DND-41 (cell line): ENCODE data around the gene ARHGAP15.
"Not testable (repeated sequence)": the region's sequence is repeated elsewhere in the genome, so short reads cannot be mapped to it uniquely, and the experiment has no call there.

ENCODE experiments used
- ATAC-seq: fragments of 200-7000 bp; cut with Tn5 transposase; 3 replicates; pipeline ENCODE4 v1.9.1; 2021; ENCODE audit warnings: low read depth; ENCODE audit not compliant: insufficient read depth
- DNase-seq: peaks from one replicate; pipeline ENCODE4 v3.0.0-alpha.2; 2020
- H2AFZ ChIP-seq: 2 replicates; pipeline ENCODE4 v1.6.0; 2012; ENCODE audit warnings: low read depth, low read length
- H3K27ac ChIP-seq: 2 replicates; pipeline ENCODE4 v1.5.1; 2012; ENCODE audit warnings: low read length, inconsistent platforms
- H3K27me3 ChIP-seq: fragments of 200-600 bp; sonication (generic); 2 replicates; pipeline ENCODE4 v1.6.0; 2012; ENCODE audit warnings: low read length, mild to moderate bottlenecking, inconsistent platforms; ENCODE audit not compliant: insufficient read depth, poor library complexity
- H3K36me3 ChIP-seq: 2 replicates; pipeline ENCODE4 v1.5.1; 2012; ENCODE audit warnings: low read length, inconsistent platforms; ENCODE audit not compliant: insufficient read depth
- H3K4me1 ChIP-seq: 2 replicates; pipeline ENCODE4 v1.5.1; 2012; ENCODE audit warnings: mild to moderate bottlenecking, low read length; ENCODE audit not compliant: insufficient read depth
- H3K4me2 ChIP-seq: 2 replicates; pipeline ENCODE4 v1.6.0; 2012; ENCODE audit warnings: mild to moderate bottlenecking, moderate library complexity, low read length, inconsistent platforms; ENCODE audit not compliant: insufficient read depth
- H3K4me3 ChIP-seq, 2 experiments: fragments of 200-600 bp in 1 of 2; shearing (Covaris generic) in 1 of 2; 2 replicates each; pipeline ENCODE4 v1.5.1; 2012 to 2016; ENCODE audit warnings: inconsistent platforms in 2 of 2, low read length in 2 of 2, mild to moderate bottlenecking in 2 of 2, low read depth in 1 of 2, moderate library complexity in 1 of 2
- H3K79me2 ChIP-seq: 2 replicates; pipeline ENCODE4 v1.6.0; 2012; ENCODE audit warnings: low read length, inconsistent platforms; ENCODE audit not compliant: insufficient read depth
- H3K9ac ChIP-seq: 2 replicates; pipeline ENCODE4 v1.6.0; 2012; ENCODE audit warnings: low read depth, mild to moderate bottlenecking, inconsistent platforms, low read length, moderate library complexity
- H3K9me3 ChIP-seq: 2 replicates; pipeline ENCODE4 v1.5.1; 2012; ENCODE audit warnings: low read length, moderate library complexity, mild to moderate bottlenecking, inconsistent platforms; ENCODE audit not compliant: insufficient read depth, severe bottlenecking
- H4K20me1 ChIP-seq: 2 replicates; pipeline ENCODE4 v1.6.0; 2012; ENCODE audit warnings: low read length; ENCODE audit not compliant: insufficient read depth
- EZH2 ChIP-seq: IDR thresholded peaks from 3 replicates; pipeline ENCODE4 v1.6.1; 2012; ENCODE audit warnings: borderline replicate concordance, low read depth, mild to moderate bottlenecking, moderate library complexity, low read length, inconsistent platforms; ENCODE audit not compliant: severe bottlenecking
- TF ChIP-seq, protein P1 (sequence below): IDR thresholded peaks from 2 replicates; pipeline ENCODE4 v1.5.1; 2012; ENCODE audit warnings: borderline replicate concordance, low read length, moderate library complexity, mild to moderate bottlenecking; ENCODE audit not compliant: poor library complexity, severe bottlenecking; ENCODE audit errors: extremely low read depth

Gene ARHGAP15

DNA sequence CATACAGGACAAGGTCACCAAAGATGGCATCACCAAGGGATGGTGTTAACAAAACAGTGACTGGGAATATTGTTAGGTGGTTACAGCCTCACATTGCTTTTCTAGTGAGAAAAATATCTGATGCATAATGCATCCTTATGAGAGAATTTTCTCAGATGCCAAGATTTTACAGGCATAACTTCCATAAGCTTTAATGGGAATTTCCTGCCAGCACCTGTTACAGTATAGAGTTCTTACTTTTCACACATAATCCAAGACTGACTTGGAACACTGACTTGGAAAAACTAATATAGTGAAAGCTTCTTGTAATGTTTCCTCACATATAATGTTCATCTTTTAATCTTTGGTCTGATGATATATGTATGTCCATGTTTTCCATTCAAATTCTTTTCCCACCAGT lies 402.8 kb downstream of the ARHGAP15 start:
- H2AFZ ChIP-seq: no peak overlapping the region
- no peak overlapping the region for H3K4me3 ChIP-seq
- no peak for TF ChIP-seq EZH2
- TF ChIP-seq, protein P1, sequence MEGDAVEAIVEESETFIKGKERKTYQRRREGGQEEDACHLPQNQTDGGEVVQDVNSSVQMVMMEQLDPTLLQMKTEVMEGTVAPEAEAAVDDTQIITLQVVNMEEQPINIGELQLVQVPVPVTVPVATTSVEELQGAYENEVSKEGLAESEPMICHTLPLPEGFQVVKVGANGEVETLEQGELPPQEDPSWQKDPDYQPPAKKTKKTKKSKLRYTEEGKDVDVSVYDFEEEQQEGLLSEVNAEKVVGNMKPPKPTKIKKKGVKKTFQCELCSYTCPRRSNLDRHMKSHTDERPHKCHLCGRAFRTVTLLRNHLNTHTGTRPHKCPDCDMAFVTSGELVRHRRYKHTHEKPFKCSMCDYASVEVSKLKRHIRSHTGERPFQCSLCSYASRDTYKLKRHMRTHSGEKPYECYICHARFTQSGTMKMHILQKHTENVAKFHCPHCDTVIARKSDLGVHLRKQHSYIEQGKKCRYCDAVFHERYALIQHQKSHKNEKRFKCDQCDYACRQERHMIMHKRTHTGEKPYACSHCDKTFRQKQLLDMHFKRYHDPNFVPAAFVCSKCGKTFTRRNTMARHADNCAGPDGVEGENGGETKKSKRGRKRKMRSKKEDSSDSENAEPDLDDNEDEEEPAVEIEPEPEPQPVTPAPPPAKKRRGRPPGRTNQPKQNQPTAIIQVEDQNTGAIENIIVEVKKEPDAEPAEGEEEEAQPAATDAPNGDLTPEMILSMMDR: no peak
- no peaks in the 10 kb centered on the region for H4K20me1 ChIP-seq
- no peaks in the 10 kb centered on the region for H3K27me3 ChIP-seq
- peaks cover 9% of the 10 kb centered on the region for H3K9me3 ChIP-seq
- ATAC-seq: no peak
- H3K9ac ChIP-seq: no peak overlapping the region
- no peaks in the 10 kb centered on the region for H3K4me1 ChIP-seq
- H3K36me3 ChIP-seq: peaks cover 75% of the 10 kb centered on the region
- no peak for DNase-seq
- H3K27ac ChIP-seq: no peak overlapping the region
- H3K4me2 ChIP-seq: no peak overlapping the region
- peaks cover 2% of the 10 kb centered on the region; the same call in 1 of the 2 replicates for H3K79me2 ChIP-seq

DNA sequence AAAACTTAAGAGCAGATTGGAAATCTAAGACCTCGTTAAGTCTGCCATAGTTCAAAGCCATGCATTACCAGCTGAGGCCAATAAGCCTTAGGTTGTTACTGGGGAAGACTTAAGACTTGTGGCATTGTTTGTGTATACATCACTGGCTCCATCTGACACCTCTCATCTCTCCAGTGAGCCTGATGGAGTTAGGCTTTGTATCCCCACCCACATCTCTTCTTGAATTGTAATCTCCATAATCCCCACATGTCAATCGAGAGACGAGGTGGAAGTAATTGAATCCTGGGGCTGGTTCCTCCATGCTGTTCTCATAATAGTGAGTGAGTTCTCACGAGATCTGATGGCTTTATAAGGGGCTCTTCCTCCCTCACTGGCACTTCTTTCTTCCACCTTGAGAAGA lies 404.6 kb downstream of the ARHGAP15 start:
- no peak for DNase-seq
- no peak overlapping the region for H2AFZ ChIP-seq
- H3K4me3 ChIP-seq: no peak overlapping the region
- H4K20me1 ChIP-seq: no peaks in the 10 kb centered on the region
- no peak overlapping the region for H3K4me2 ChIP-seq
- ATAC-seq: no peak
- H3K27ac ChIP-seq: no peak overlapping the region
- H3K9ac ChIP-seq: no peak overlapping the region
- peaks cover 65% of the 10 kb centered on the region for H3K36me3 ChIP-seq
- H3K4me1 ChIP-seq: no peaks in the 10 kb centered on the region
- H3K79me2 ChIP-seq: peaks cover 2% of the 10 kb centered on the region; the same call in 1 of the 2 replicates
- peaks cover 9% of the 10 kb centered on the region for H3K9me3 ChIP-seq
- no peaks in the 10 kb centered on the region for H3K27me3 ChIP-seq
- TF ChIP-seq EZH2: no peak
- TF ChIP-seq, protein P1: no peak

DNA sequence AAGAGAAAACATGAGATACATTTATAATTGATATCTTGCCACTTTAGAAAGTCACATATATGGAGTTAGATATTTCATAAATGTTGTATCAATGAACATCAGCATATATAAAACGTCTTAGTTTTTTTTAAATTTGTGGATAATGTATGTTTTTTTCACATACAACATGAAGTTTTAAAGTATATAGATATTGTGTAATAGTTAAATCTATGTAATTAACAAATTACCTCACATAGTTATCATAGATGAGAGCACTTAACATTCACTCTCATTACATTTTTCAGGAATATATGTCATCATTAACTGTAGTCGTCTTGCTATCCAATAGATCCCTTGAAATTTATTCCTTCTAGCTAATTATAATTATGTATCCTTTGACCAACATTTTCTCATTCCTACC lies 406.6 kb downstream of the ARHGAP15 start:
- Histone ChIP-seq H3K4me2 (no peak overlapping the region), H3K79me2 (peaks cover 2% of the 10 kb centered on the region; the same call in 1 of the 2 replicates), H3K4me3 (no peak overlapping the region), H3K4me1 (no peaks in the 10 kb centered on the region), H3K27ac (no peak overlapping the region), H4K20me1 (no peaks in the 10 kb centered on the region), H2AFZ (no peak overlapping the region), H3K9ac (no peak overlapping the region), H3K27me3 (no peaks in the 10 kb centered on the region), H3K36me3 (peaks cover 52% of the 10 kb centered on the region), H3K9me3 (peaks cover 9% of the 10 kb centered on the region)
- DNase-seq: no peak
- no peak for TF ChIP-seq EZH2
- TF ChIP-seq, protein P1: no peak
- no peak for ATAC-seq

DNA sequence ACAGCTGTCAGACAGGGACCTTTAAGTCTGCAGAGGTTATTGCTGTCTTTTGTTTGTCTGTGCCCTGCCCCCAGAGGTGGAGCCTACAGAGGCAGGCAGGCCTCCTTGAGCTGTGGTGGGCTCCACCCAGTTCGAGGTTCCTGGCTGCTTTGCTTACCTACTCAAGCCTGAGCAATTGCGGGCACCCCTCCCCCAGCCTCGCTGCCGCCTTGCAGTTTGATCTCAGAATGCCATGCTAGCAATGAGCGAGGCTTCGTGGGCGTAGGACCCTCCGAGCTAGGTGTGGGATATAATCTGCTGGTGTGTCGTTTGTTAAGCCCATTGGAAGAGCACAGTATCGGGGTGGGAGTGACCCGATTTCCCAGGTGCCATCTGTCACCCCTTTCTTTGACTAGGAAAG lies 412.7 kb downstream of the ARHGAP15 start:
- not testable (repeated sequence) for H4K20me1 ChIP-seq, ATAC-seq, H3K79me2 ChIP-seq, H3K9me3 ChIP-seq, H3K27ac ChIP-seq, H3K4me2 ChIP-seq, H3K27me3 ChIP-seq, H3K4me1 ChIP-seq, H3K9ac ChIP-seq, H2AFZ ChIP-seq, H3K4me3 ChIP-seq
- peaks cover 15% of the 10 kb centered on the region; the same call in 1 of the 2 replicates for H3K36me3 ChIP-seq
- peak; percentile 13 for DNase-seq
